ENCODE data around the gene COL9A1. TPM values are rescaled to one million over a fixed set of nuclear protein-coding genes. Genes with fewer than 3 reads are reported as not detected.

Gene COL9A1
- total RNA-seq, 3 donors from 2014 or later (not counting 1 experiment from before 2014, with no cell fraction given), result not detected

DNA sequence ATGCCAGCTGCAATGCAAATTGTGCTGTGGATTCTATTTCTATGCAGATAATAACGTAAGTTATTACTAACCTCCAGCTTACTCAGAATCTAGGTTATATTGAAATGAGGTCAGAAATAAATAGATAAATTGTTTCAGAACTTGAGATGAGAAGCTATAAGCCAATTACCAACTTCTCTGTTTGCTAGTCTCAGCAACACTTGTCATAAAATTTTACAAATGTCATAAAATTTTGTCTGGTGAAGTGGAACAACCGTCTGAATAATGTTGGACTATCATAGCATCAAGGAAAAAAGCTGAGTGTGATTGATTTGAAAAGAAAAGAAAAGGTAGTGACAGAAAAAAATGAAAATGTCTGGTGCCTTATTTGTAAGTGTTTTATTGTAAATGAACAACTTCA lies 36.7 kb downstream of the COL9A1 start:
- Histone ChIP-seq H3K36me3 (ENCODE audit: control insufficient read depth, insufficient read depth, low read length) (no peaks in the 10 kb centered on the region), H3K4me3 (ENCODE audit: low read length) (no peak overlapping the region), H3K27ac (ENCODE audit: low read length) (no peak overlapping the region), H3K9me3 (ENCODE audit: control insufficient read depth, insufficient read depth, low read length) (no peaks in the 10 kb centered on the region), H3K27me3 (ENCODE audit: control insufficient read depth, insufficient read depth, low read length) (no peaks in the 10 kb centered on the region), H3K4me1 (ENCODE audit: control insufficient read depth, insufficient read depth, low read length) (no peaks in the 10 kb centered on the region)
- Mint-ChIP-seq H3K4me1 (no peaks in the 10 kb centered on the region), H3K9me3 (no peaks in the 10 kb centered on the region), H3K27ac (no peak overlapping the region), H3K4me3 (no peak overlapping the region), H3K27me3 (ENCODE audit: low read depth in 2 of 2) (no peaks in the 10 kb centered on the region), H3K36me3 (no peaks in the 10 kb centered on the region)
- 80% methylated on average over 1 of the region's 2 CpGs for WGBS (ENCODE audit: insufficient coverage)
- ATAC-seq, result no peak
- DNase-seq, result no peak
- intact Hi-C loops (cut with micrococcal nuclease), result no loop called here
- TF ChIP-seq, protein P1, sequence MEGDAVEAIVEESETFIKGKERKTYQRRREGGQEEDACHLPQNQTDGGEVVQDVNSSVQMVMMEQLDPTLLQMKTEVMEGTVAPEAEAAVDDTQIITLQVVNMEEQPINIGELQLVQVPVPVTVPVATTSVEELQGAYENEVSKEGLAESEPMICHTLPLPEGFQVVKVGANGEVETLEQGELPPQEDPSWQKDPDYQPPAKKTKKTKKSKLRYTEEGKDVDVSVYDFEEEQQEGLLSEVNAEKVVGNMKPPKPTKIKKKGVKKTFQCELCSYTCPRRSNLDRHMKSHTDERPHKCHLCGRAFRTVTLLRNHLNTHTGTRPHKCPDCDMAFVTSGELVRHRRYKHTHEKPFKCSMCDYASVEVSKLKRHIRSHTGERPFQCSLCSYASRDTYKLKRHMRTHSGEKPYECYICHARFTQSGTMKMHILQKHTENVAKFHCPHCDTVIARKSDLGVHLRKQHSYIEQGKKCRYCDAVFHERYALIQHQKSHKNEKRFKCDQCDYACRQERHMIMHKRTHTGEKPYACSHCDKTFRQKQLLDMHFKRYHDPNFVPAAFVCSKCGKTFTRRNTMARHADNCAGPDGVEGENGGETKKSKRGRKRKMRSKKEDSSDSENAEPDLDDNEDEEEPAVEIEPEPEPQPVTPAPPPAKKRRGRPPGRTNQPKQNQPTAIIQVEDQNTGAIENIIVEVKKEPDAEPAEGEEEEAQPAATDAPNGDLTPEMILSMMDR (IDR thresholded peaks at IDR 0.05), result no peak

DNA sequence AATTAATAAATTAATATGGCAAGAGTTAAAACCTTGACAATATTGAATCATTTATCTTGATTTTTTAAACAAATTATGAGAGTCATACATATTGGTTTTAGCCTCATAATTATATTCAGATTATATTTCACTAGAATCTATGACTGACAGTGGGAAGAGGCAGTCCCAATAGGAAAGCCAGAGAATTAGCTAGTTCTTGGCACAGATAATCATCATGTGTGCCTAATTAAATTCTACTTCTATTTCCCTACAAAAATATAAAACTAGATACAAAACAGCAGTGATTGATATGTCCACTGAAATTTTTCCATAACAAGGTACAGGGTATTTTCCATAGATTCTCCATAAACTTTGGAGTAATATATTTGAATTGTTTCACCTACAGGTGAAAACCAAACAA lies 38.6 kb downstream of the COL9A1 start:
- ATAC-seq, result no peak
- no peak overlapping the region for H3K27ac Mint-ChIP-seq
- H3K4me1 Mint-ChIP-seq, result no peaks in the 10 kb centered on the region

DNA sequence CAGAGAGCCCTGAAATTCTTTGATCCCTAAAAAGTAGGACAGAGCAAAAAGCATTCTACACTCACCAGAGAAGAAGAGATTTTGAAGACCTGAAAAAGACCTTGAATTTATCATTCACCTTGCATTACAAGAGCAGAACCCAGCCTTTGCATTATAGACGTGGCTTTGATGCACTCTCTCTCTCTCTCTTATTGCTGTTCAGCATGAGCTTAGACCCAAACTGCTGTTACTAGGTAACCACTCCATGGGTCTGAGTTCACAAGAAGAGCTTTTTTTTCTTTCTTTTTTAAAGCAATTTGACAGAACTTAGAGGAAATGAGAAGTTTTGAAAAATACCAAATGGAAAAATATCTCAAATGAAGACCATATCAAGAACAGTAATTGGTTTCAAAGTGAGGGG lies 44.4 kb downstream of the COL9A1 start:
- H3K36me3 Mint-ChIP-seq, result no peaks in the 10 kb centered on the region
- no peaks in the 10 kb centered on the region for H3K9me3 Mint-ChIP-seq
- TF ChIP-seq, protein P1 (IDR thresholded peaks at IDR 0.05), result no peak
- Histone ChIP-seq H3K4me1 (ENCODE audit: control insufficient read depth, insufficient read depth, low read length) (no peaks in the 10 kb centered on the region), H3K27ac (ENCODE audit: low read length) (no peak overlapping the region), H3K9me3 (ENCODE audit: control insufficient read depth, insufficient read depth, low read length) (no peaks in the 10 kb centered on the region), H3K4me3 (ENCODE audit: low read length) (no peak overlapping the region), H3K36me3 (ENCODE audit: control insufficient read depth, insufficient read depth, low read length) (no peaks in the 10 kb centered on the region), H3K27me3 (ENCODE audit: control insufficient read depth, insufficient read depth, low read length) (no peaks in the 10 kb centered on the region)
- no peaks in the 10 kb centered on the region for H3K4me1 Mint-ChIP-seq
- intact Hi-C loops (cut with micrococcal nuclease), result no loop called here
- H3K4me3 Mint-ChIP-seq, result no peak overlapping the region
- no peaks in the 10 kb centered on the region for H3K27me3 Mint-ChIP-seq (ENCODE audit: low read depth in 2 of 2)
- no peak for DNase-seq
- no peak overlapping the region for H3K27ac Mint-ChIP-seq
- no peak for ATAC-seq
- WGBS (ENCODE audit: insufficient coverage), result 32% methylated on average over 1 of the region's 1 CpG

More for the DNA sequence above, 38.6 kb downstream of the COL9A1 start:
- TF ChIP-seq, protein P1 (IDR thresholded peaks at IDR 0.05), result no peak
- no peaks in the 10 kb centered on the region for H3K27me3 ChIP-seq (ENCODE audit: control insufficient read depth, insufficient read depth, low read length)
- H3K4me3 Mint-ChIP-seq, result no peak overlapping the region
- H3K4me3 ChIP-seq (ENCODE audit: low read length), result no peak overlapping the region
- H3K36me3 Mint-ChIP-seq, result no peaks in the 10 kb centered on the region
- no peaks in the 10 kb centered on the region for H3K9me3 Mint-ChIP-seq
- intact Hi-C loops (cut with micrococcal nuclease), result no loop called here
- no peaks in the 10 kb centered on the region for H3K36me3 ChIP-seq (ENCODE audit: control insufficient read depth, insufficient read depth, low read length)
- no peak for DNase-seq
- no peaks in the 10 kb centered on the region for H3K27me3 Mint-ChIP-seq (ENCODE audit: low read depth in 2 of 2)
- no peaks in the 10 kb centered on the region for H3K9me3 ChIP-seq (ENCODE audit: control insufficient read depth, insufficient read depth, low read length)
- no peaks in the 10 kb centered on the region for H3K4me1 ChIP-seq (ENCODE audit: control insufficient read depth, insufficient read depth, low read length)
- H3K27ac ChIP-seq (ENCODE audit: low read length), result no peak overlapping the region

DNA sequence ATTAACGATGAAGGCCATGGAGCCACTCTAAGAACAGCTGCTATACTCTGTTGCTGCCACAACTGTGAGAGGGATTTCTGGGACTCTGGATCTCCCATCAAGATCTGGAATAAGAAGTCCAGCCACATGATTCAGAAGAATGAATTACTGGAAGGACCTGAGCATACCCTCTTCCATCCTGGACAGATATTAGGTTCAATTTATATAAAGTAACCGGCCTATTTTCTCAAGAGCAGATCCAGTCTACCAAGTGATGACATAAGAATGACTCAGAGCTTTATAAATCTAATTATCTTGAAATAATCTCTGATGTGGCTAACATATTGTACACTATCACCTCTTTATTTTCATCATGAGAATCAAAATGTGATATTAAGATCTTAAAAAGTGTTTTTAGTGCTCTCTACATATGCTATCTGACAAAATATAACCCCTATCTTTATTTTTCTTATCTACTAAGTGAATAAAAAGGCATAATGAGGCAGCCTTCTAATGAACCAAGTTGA lies 45.1 kb downstream of the COL9A1 start:
- WGBS (ENCODE audit: insufficient coverage), result 90% methylated on average over 1 of the region's 2 CpGs
- no peaks in the 10 kb centered on the region for H3K27me3 Mint-ChIP-seq (ENCODE audit: low read depth in 2 of 2)
- no peak overlapping the region for H3K4me3 Mint-ChIP-seq
- no peaks in the 10 kb centered on the region for H3K27me3 ChIP-seq (ENCODE audit: control insufficient read depth, insufficient read depth, low read length)
- H3K36me3 Mint-ChIP-seq, result no peaks in the 10 kb centered on the region
- H3K27ac ChIP-seq (ENCODE audit: low read length), result no peak overlapping the region
- intact Hi-C loops (cut with micrococcal nuclease), result no loop called here
- H3K4me3 ChIP-seq (ENCODE audit: low read length), result no peak overlapping the region
- no peaks in the 10 kb centered on the region for H3K4me1 ChIP-seq (ENCODE audit: control insufficient read depth, insufficient read depth, low read length)
- no peak for DNase-seq
- no peaks in the 10 kb centered on the region for H3K9me3 ChIP-seq (ENCODE audit: control insufficient read depth, insufficient read depth, low read length)
- H3K36me3 ChIP-seq (ENCODE audit: control insufficient read depth, insufficient read depth, low read length), result no peaks in the 10 kb centered on the region
- no peaks in the 10 kb centered on the region for H3K9me3 Mint-ChIP-seq
- ATAC-seq, result no peak
- H3K27ac Mint-ChIP-seq, result no peak overlapping the region
- no peaks in the 10 kb centered on the region for H3K4me1 Mint-ChIP-seq
- TF ChIP-seq, protein P1 (IDR thresholded peaks at IDR 0.05), result no peak
